ENCODE results near the gene PGAM2.

The PGAM2 gene

GRCh38 chr7:44066111-44066460 lies 719 bp upstream of the PGAM2 start:
- DNase-seq (ENCODE audit: low read depth in 2 of 2), result no peak

GRCh38 chr7:44064791-44065430 lies 456 bp downstream of the PGAM2 start:
- DNase-seq (ENCODE audit: low read depth in 2 of 2), result no peak

GRCh38 chr7:44063894-44064651 lies 1.3 kb downstream of the PGAM2 start:
- DNase-seq (ENCODE audit: low read depth in 2 of 2), result no peak

DNA sequence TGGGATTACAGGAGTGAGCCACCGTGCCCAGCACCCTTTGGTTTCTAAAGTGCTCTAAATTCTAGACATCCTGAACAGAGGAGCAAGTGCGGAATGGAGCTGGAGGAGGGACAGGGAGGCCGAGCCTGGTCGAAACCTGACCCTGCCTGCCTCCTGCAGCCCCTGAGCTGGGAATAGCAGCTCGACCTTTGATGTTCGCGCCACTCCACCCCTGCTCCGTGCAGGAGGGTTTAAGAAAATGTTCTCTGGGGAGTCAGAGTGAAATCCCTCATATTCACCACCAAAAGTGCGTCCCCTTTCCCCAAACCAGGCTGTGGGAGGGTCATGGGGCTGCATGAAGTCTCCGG lies 1.8 kb downstream of the PGAM2 start:
- DNase-seq (ENCODE audit: low read depth in 2 of 2), result no peak

GRCh38 chr7:44062903-44063295 lies 2.5 kb downstream of the PGAM2 start:
- no peak for DNase-seq (ENCODE audit: low read depth in 2 of 2)

- DNase-seq (ENCODE audit: low read depth in 2 of 2), result no peak
These were observed 3.0 kb downstream of the PGAM2 start for GRCh38 chr7:44062180-44062902.

GRCh38 chr7:44061645-44062179 lies 3.7 kb downstream of the PGAM2 start:
- DNase-seq (ENCODE audit: low read depth in 2 of 2), result no peak

DNA sequence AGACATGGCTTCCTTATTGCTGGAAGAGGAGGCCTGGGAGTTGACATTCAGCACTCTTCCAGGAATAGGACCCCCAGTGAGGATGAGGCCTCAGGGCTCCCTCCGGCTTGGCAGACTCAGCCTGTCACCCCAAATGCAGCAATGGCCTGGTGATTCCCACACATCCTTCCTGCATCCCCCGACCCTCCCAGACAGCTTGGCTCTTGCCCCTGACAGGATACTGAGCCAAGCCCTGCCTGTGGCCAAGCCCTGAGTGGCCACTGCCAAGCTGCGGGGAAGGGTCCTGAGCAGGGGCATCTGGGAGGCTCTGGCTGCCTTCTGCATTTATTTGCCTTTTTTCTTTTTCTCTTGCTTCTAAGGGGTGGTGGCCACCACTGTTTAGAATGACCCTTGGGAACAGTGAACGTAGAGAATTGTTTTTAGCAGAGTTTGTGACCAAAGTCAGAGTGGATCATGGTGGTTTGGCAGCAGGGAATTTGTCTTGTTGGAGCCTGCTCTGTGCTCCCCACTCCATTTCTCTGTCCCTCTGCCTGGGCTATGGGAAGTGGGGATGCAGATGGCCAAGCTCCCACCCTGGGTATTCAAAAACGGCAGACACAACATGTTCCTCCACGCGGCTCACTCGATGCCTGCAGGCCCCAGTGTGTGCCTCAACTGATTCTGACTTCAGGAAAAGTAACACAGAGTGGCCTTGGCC lies 4.3 kb downstream of the PGAM2 start:
- DNase-seq (ENCODE audit: low read depth in 2 of 2), result no peak

- DNase-seq (ENCODE audit: low read depth in 2 of 2), result no peak
These were observed 5.0 kb downstream of the PGAM2 start for GRCh38 chr7:44060091-44060947.

DNA sequence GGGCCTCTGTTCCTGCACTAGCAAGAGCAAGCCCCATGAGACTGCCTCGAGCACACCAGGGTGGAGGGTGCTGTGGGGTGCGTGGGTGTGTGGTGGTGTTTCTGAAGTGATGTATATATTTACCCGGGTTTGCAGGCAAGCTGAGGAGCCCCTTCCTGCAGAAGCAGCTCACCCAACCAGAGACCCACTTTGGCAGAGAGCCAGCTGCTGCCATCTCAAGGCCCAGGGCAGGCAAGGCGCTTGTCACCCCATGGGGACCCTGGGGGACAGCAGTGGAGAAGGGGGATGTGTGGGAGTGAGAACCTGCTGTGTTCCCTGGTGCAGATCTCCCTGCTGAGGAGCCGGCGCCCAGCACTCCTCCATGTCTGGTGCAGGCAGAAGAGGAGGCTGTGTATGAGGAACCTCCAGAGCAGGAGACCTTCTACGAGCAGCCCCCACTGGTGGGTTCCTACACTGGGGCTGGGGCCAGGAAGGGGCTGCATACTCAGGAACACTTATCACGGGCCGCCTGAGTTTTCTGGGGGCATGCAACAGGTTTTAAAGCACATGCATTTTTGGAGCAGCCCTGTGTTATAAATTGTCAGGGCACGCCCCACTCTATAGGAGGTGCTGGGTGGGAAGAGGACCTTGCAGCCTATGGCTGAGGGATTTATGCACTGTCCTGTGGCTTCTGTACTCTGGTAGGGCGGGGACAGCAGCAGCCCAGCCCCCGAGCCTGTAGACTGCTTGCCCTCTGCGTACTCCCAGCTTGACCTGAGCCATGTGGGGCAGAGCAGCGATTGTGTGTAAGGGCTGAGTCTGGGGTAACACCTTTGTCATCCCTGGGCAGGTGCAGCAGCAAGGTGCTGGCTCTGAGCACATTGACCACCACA lies 5.9 kb downstream of the PGAM2 start:
- no peak for DNase-seq (ENCODE audit: low read depth in 2 of 2)

DNA sequence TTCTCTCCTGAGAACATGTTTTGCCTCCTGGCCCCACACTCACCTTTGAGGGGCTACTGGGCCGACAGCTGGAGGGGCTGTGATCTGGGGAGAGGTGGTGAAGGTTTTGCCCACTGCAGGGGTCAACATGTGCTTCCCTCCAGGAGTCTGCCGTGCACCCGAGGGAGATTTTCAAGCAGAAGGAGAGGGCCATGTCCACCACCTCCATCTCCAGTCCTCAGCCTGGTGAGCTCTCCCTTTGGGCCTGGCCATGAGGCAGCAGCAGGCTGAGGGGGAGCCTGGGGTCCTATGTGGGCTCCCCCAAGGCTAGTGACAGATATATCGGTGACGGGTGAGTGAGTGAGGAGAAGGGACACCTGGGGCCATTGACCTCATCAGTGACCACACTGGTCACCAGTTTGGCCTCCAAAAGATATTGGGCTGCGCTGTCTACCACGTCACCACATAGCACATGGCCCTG lies 6.6 kb downstream of the PGAM2 start:
- DNase-seq (ENCODE audit: low read depth in 2 of 2), result no peak

DNA sequence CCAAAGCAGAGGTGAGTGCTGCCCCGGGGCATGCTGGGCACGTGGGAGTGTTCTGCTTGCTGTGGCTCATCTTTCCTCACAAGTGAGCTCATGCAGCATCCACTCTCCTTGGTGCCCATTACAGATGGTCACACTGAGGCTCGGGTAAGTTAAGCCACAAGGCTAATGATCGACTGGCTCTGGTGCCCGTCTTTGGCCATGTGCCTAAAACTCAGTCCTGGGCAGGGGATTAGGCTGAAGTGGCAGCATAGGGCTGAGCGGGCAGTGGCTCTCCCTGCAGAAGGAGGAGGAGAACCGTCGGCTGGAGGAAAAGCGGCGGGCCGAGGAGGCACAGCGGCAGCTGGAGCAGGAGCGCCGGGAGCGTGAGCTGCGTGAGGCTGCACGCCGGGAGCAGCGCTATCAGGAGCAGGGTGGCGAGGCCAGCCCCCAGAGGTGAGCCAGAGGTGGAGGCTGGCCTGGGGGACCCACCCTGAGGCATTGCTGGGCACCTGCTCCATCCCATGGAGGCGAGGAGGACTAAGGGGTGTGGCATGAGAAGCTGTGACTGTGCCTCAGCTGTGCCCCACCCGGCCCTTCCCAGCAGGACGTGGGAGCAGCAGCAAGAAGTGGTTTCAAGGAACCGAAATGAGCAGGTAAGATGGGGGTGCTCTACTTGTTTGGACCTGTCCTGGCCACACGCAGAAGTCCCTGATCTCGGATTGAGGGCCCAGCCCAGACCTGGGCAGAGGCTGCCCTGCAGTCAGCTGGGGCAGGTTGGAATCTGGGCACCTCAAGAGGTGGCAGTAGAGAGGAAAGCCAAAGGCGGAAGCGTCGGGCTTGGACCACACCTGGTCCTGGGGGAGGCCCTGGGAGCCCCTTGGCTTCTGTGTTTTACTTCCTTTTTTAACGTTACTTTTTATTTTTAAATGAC lies 7.3 kb downstream of the PGAM2 start:
- DNase-seq (ENCODE audit: low read depth in 2 of 2), result no peak

DNA sequence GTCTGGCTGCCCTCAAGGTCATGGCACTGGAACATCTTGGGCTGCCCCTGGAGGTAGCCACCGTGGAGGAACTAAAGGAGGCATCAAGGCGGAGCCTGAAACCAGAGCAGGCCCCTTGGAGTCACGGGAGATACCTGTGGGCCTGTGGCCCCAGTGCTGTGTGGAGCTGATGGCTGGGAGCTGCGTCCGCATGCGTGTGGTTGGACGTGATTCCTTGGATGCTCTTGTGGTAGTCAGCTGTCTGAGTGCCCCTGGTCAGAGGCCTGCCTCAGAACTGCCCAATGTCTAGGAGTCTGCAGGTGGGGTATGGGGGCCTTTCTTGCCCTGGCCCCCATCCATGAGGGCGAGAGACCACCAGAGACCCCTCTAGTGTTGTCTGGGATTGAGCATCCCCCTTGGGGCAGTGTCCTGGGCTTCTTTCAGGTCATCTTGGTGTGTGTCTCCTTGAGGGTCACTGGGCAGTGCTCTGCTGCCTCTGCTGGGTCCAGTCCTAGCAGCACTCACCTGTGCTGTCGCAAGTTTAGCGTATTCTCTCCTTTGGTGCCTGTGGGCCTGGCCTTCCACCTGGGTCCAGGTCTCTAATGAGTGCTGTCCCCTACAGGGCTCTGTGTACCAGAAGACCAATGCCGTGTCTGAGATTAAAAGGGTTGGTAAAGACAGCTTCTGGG lies 8.1 kb downstream of the PGAM2 start:
- no peak for DNase-seq (ENCODE audit: low read depth in 2 of 2)

- DNase-seq (ENCODE audit: low read depth in 2 of 2), result no peak
These were observed 8.7 kb downstream of the PGAM2 start for GRCh38 chr7:44056681-44057080.

DNA sequence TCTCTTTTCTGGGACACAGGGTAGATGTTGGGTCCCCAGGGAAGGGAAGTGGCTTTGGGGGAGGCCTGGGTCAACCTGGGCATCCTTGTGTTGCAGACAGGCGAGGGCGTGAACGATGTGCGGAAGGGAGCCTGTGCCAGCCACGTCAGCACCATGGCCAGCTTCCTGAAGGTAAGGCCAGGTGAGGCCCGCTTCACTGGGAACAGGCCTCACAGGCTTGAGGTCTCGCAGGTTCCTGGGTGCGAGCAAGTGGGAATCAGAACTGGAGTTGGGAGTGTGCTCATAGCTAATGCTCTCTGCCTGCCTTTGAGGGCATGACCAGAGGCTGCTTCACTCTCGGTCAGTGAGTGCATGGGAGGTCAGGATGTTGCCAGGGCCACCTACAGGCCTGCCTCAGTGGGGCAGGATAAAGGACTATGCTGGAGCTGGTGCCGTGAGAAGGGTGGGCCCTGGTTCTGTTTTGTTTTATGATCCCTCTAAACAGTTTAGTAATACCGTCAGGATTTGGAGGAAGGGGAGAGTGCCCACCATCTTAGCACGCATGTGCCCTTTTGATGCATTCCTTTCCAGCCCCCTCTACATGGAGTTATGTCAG lies 12.5 kb downstream of the PGAM2 start:
- DNase-seq (ENCODE audit: low read depth in 2 of 2), result no peak

DNA sequence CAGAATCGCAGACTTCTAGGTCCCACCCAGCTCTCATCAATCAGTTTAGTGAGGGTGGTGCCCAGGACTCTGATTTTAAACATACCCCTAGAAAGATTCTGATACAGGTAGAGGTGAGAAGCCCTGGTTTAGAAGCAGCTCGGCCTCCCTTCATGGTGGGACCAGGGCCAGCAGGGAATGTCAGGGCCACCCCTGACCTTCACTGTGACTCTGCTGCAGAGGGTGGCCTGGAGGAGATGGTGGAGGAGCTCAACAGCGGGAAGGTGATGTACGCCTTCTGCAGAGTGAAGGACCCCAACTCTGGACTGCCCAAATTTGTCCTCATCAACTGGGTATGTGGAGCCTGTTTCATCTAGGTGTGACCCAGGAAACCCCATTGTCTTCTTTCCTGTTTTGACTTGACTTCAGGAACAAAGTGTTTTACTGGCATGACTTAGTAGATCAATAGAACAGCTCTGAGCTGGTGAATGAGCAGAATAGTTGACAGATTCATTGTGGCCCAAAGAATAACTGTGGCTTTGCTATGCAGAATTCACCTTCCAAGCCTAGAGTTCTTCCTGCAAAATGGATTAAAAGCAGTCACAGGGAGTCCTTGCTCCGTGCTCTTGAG lies 13.7 kb downstream of the PGAM2 start:
- no peak for DNase-seq (ENCODE audit: low read depth in 2 of 2)

DNA sequence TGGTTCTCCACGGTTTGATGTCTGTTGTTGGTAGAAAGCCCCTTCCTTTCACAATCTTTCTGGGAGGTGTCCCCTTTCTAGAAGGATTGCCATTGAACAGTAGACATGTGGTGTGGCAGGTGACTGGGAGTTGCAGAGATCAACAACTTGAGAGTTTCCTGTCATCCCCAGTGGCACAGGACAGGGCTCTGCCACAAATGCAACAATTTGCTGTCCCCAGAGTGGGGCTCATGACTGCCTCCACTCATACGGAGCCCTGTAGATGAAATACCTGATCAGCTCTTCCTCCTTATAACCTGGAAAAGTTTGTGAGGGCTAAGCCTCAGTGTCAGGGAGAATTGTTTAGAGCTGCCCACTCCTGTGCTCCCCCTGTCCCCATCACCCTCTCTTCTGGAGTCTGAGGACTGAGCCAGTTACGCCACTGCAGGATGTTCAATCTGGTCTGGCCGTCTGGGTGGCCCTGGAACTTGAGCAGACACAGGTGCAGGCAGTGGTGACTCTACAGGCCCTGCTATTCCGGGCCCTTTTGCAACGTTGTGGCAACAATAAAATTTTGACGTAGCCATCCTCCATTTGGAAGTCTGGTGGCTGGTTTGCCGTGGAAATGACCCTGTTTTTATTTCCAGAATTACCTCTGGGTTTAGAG lies 14.3 kb downstream of the PGAM2 start:
- no peak for DNase-seq (ENCODE audit: low read depth in 2 of 2)
